DMS79 treated with DMSO at 0.1 percent for 48 hours (cell line): Measurements from ENCODE around the gene ZNF821.
A peak's percentile ranks its signal among the peaks of the same experiment; 100 is the strongest.
"Not testable (repeated sequence)": the region's sequence is repeated elsewhere in the genome, so short reads cannot be mapped to it uniquely, and the experiment has no call there.

Experiments
- DNase-seq: peaks from one replicate; lab custom pipeline; 2025; lab: John Stamatoyannopoulos, UW

Gene ZNF821

DNA sequence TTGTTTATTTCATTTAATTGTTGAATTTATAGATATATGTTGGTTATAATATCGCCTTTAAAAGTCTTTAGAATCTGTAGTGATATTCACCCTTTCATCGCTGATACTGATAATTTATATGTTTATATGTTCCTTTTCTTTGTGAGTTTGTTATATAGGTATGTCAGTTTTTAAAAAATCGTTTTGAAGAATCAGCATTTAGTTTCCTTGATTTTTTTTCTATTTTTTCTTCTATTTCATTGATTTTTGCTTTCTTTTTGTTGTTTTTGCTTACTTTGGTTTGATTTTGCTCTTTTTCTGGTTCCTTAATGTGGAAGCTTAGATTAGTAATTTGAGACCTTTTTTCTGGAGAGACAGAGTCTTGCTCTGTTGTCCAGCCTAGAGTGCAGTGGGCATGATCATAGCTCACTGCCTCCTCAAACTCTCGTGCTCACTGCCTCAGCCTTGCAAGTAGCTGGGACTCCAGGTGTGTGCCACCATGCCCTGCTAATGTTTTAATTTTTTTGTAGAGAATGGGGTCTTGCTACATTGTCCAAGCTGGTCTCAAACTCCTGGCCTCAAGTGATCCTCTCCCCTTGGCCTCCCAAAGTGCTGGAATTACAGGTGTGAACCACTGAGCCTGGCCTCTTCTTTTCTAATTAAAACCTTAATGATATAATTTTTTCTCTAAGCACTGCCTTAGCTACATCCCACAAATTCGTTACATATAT, 18.8 kb upstream of the ZNF821 start:
- DNase-seq: no peak

DNA sequence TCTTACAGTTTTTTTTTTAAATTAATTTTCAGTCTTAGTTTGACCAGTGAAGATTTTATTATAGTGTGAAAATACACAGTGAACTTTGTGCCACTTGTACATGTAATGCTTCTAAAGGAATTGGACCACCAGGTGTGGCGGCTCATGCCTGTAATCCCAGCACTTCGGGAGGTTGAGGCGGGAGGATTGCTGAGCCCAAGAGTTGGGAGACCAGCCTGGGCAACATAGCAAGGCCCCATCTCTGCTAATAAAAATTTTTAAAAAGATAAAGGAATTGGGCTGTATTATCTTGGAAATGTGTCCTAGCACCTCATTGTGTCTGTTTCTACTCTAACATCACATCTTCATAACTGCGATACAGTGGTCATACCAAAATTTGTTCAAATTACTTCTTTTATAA, 15.2 kb upstream of the ZNF821 start:
- no peak for DNase-seq

DNA sequence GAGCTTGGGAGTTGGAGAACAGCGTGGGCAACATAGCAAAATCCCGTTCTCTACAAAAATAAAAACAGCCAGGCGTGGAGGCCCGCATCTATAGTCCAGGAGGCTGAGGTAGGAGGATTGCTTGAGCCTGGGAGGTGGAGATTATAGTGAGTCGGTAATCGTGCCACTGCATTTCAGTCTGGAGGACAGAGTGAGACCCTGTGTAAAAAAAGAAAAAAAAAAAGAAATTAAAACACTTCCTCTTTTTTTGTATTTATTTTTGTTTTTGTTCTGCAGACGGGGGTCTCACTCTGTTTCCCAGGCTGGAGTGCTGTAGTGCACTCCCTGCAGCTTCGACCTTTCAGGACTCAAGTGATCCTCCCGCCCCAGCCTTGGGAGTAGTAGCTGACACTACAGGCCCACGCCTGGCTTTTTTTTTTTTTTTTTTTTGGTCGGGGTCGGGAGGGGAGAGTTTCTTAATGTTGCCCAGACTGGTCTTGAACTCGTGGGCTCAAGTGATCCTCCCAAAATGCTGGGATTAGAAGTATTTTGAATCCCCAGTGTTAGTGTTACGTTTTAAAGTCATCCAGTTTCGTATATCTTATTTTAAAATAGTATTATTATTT, 12.9 kb upstream of the ZNF821 start:
- no peak for DNase-seq

DNA sequence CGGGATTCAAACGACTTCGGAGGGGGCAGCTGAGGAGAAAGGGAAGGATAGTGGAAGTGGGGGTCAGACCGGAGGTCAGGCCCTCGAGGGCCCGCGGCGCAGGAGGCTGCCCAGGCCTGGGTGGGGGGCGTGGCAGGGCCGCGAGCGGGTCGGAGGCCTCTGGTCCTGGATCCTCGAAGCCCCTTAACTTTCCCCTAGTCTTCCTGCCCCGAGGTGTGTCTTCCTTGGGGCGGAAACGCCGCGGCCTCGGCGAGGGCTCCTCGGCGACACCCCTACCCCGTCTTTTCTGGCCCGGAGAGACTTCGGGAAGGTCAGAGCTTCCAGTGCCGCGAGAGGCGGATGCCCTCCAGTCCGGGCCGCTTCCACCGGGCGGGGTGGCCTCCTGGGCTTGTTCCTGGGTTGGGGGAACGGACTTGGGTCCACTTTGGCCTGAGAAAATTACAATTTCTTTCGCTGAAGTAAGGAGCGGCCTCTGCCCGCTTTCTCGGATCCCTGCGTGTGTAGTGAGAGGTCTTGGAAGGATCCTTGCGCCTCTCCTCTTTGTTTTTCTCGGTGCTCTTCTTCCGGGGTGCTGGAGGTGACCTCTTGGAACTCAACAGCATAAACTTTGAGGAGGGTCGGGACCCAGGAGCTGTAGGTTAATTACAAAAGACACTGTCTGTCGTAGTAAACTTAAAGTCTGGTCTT, 11.8 kb upstream of the ZNF821 start:
- peak; percentile 2 for DNase-seq

DNA sequence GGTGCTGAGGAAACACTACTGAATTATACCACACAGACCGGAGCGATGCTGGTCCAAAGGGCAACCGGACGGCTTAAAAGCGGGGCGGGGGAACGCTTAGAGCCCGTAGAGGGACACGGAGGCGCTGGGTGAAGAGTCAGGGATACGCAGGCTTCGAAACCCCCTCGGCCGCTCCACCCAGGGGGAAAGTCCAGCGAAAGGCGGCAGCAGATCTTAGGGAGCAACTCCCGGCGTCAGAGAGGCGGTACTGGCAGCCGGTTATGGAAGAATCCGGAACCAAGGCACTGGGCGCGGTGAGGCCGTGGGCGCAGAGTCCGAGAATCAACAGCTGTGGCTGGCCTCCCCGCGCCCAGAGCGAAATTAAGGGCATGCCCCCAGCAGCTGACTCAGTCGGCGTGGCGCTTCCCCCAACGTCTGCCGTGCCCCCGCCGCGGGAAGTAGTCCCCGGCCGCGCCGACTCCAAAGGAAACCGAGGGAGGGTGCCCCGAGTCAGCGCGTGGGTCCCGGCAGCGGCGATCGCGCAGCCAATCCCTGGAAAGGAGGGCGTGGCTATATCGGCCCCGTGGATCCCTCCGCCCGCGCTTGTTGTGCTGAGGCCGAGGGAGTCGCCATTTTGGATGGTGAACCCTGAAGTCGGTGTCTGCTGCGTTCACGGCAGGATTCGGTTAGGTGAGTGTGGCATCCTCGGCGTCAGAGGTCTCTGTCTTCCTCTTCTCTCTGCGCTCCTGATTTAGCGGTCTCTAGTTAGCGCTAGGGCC, 11.1 kb upstream of the ZNF821 start, which contains the start of gene IST1:
Gene IST1, plus strand, starts transcription at position 611 of the 758 bp plus-strand sequence. CDS start 20,110 bp downstream, outside the sequence.
- peak; percentile 74 for DNase-seq

DNA sequence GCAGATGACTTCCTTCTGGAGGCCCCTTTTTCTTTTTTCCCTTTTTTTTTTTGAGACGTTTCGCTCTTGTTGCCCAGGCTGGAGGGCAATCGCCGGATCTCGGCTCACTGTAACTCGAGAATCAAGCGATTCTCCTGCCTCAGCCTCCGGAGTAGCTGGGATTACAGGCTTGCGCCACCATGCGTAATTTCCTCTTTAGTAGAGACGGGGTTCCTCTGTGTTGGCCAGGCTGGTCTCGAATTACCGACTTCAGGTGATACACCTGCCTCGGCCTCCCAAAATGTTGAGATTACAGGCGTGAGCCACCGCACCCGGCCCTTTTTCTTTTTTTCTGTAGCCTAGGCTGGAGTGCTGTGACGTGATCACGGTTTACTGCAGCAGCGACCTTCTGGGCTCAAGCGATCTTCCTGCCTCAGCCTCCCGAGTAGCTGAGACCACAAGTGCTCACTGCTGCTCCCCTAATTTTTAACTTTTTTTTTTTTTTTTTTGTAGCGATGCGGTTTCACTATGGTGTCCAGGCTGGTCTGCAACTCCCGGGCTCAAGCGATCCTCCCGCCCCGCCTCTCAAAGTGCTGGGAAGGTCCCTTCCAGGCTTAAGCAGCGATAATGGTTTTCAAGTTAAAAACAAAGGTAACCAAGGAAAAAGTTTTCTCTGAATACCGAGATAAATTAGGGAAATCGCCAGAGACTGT, 10.4 kb upstream of the ZNF821 start:
- peak; percentile 27 for DNase-seq

DNA sequence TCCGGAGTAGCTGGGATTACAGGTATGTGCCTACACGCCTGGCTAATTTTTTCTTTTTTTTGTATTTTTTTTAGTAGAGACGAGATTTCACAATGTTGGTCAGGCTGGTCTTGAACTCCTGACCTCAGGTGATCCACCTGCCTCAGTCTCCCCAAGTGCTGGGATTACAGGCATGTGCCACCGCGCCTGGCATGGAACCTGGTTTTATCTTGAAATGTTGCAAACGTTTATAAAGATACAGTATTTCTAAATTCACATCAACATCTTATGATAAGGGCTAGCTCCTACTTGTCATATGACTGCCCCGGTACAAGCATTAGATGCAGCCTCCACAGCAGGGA, 9.9 kb upstream of the ZNF821 start:
- DNase-seq: no peak

DNA sequence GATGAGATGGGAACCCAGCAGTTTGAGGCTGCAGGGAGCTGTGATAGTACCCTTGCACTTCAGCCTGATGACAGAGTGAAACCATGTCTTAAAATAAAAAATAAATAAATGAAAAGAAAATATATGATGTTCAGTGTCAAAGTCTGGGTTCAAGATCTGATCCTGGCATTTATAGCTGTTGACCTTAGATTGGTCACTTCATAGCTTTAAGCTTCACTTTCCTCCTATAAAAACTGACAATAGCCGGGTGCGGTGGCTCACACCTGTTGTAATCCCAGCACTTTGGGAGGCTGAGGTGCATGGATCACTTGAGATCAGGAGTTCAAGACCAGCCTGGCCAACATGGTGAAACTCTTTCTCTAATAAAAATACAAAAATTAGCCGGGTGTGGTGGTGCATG, 5.2 kb upstream of the ZNF821 start:
- DNase-seq: no peak

DNA sequence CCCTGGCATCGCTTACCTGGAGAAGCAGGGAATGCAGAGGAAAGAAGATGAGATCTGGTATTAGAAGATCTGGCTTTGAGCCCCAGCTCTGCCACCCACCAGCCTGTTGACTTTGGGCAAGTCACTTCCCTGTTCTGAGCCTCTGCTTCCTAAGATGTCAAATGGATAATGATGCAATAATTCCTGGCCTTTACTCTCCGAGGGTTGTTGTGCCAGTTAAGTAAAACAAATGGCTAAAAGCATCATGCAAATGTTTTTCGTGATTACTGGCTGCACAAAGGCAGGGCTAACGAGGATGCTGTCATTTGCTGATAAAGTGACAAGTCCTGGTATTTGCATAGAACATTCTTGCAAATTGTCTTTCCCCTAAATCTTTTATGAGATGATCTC, 1.3 kb upstream of the ZNF821 start:
- DNase-seq: no peak

DNA sequence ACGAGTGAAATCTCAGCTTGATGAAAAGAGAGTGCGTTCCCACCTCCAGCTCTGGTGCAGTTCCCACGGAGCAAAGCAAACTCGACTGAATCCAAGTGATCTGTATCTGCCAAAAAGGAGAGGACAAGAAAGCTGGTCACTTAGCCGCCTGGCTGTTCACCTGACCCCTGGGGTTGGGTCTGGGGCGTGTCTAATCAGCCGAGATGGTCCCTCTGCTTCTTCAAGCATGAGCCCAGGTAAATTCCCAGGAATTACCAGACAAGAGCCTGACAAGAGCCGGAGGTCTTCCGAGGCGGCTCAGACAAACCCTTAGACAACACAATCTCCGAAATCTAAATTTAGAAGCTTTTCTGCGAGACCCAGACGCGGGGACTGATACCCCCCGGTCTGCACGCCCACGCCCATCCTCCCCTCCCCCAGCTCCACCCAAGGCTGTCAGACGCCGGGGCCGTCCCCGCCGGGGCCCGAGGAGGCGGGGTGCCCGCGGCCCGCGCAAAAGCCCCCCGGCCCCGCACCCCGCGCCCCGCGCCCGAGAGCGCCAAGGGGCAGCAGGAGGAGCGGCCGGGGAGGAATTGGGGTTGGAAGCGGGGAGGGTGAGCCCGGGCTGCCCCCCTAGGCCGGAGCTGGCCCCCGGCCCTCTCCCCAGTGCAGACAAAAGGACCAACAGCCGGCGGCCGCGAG, 674 bp downstream of the ZNF821 start:
- no peak for DNase-seq

DNA sequence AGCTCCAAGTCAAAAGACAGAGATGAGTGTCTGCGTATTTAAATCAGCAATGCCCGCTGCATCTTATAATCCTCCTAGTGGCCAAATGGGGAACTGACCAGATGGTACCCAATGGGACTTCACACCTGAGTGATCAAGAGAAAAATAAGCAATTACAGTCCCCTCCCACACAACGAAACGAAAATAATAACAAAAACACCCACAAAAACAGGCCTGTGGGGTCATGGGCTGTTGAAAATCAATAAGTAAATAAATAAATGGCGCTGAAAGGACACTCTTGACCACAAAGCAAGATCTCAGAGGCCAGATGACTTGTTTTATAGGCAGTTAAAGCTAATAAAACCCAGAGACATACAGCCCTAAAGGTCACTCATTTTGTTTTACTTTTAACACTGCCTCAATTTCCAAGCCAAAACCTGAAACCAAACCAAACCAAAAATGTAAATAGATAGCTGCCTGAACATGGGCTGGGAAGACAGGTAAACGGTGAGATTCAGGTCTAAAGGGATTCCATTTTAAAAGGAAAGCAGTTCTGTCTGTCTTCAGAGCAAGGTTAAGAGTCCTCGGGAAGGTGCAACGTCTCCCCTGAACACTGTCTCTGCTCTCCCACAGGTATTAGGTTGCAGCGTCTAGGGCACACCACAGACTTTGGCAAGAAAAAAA, 1.3 kb downstream of the ZNF821 start:
- DNase-seq: peak; percentile 52

DNA sequence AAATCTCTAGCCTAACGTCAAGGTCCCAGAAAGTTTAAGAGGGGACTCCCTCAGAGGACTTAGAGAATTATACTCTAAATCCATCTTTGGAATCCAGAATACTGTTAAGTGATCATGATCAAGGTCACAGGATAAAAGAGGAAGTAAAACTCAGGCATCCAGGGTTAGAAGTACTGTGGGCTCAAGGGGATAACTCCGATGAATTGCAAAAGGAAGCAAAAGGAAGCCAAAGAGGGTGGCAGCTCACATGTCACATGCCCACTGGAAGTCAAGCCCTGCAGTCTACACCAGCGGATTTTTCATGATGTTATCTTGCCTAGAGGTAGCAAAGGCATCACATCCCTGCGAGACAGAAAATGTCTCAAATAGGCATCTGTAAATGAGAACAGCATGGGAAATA, 3.8 kb downstream of the ZNF821 start:
- no peak for DNase-seq

DNA sequence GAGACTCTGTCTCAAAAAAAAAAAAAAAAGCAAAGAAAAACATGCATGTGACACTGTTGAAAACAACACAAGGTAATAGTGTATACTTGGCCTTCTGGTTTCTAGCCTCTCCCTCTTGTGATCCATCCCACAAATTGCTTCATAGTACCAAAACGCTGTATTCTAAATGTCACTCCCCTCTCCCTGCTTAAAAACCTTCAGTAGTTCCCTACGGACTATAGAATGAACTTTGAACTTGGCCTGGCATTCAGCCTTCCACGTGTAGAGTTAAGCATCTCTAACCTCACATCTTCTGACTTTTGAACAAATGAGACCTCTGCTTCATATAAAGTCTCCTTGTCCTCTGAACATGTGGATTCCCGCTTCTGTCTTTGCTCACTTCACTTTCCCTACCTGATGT, 5.1 kb downstream of the ZNF821 start:
- no peak for DNase-seq

DNA sequence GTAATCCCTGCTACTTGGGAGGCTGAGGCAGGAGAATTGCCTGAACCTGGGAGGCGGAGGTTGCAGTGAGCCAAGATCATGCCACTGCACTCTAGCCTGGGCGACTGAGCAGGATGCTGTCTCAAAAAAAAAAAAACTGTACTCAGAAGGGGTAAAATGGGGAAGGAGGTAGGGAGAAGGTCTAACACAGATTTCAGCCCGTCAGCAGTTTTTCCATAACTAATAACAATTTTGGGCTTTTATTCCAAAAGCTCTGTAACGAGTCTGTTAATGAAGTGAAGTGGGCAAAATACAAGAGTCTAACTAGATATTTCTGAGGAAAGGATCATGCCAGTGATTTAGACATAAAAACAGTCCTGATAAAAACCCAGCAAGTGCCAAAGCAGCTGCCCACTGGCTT, 10.8 kb downstream of the ZNF821 start:
- no peak for DNase-seq

DNA sequence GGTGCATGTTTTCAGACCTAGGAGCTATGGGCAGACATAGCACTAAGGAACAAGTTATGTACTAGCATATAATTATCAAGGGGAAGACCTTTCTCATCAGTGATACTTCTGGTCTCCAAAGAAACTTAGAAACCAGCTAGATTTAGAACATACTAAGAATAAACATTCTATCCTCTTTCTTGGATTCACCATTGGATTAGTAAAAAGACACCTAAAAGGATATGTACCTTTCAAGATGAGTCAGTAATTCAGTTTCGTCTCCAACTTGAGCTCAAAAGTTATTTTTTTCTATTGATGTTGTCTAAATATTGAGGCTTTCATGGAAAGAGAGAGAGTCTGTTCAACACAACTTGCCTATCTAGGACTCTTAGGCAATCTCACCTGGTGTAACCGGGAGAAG, 13.2 kb downstream of the ZNF821 start:
- DNase-seq: no peak

DNA sequence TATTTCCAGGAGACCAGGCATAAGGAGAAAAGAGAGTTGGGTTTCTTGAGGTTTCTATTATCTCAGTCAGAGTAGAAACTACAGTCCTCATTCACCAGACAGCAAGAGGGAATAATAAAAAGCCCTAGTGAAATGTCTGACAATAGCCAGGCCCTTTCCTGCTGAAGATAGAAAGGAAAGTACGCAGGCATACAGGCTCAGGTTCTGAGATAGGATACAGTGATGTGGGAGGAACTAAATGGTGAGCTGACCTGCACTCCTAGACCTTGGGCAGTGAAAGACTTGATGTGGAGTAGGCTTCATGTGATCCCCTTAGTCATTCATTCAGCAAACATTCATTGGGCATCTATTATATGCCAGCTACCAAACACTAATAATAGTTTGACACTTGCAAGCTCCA, 14.9 kb downstream of the ZNF821 start:
- no peak for DNase-seq

DNA sequence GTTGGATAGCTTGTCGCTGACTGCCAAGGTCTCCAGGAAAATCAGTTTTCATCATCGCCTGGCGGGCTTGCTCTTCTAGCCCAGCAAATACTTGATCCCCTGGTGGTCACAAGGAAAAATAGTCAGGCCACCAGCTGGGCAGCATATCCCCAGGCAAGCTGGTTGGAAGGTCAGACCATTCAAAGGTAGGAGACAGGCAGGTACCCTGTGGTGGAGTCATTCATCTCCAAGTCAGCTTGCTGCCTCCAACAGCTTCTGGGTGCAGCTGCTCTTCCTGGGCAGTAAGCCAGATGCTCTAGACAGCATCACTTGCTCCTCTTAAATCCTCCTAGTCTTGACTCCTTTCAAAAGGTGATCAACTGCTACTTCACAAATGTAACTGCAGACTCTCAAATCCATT, 16.0 kb downstream of the ZNF821 start:
- peak; percentile 21 for DNase-seq

DNA sequence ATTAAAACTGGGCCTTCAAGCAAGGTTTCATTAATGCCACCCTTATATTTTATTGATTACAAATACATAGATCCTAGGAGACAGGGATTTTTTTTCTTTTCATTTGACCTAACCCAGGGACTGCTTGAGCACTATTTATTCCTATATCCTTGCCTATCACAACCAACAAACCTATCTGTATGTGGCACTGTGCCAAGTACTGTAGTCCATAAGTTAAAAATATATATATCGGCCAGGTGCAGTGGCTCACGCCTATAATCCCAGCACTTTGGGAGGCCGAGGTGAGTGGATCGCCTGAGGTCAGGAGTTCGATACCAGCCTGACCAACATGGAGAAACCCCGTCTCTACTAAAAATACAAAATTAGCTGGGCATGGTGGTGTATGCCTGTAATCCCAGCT, 16.8 kb downstream of the ZNF821 start:
- DNase-seq: not testable (repeated sequence)

DNA sequence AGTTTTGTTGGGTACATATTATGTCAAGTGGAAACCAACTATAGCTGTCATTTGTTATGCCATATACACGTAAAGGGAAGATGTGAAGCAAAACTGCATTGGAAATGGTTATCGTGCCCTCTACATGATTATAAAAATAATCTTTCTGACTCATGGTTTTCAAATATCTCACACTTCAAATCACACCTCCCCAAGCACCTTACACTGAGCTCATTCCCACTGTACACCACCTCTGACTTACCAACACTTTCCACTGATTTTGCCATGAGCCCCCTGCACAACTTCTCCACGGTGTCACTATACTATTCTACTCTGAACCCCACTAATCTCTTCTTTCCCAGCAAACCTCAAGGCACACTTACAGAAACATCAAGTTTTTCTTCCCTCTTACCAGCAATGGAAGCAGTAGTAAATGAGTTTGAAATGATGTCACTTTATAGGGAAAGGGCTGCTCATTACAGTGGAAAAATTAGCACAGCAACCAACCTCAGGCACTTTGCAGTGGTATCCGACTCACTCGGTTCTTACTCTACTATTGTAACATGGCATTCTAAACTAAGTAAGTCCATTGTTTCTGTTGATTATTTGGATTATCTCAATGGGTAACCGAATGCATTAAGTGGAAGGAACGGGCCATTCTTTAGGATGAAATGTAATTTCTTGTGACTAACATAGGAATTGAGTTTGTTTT, 18.7 kb downstream of the ZNF821 start:
- no peak for DNase-seq

DNA sequence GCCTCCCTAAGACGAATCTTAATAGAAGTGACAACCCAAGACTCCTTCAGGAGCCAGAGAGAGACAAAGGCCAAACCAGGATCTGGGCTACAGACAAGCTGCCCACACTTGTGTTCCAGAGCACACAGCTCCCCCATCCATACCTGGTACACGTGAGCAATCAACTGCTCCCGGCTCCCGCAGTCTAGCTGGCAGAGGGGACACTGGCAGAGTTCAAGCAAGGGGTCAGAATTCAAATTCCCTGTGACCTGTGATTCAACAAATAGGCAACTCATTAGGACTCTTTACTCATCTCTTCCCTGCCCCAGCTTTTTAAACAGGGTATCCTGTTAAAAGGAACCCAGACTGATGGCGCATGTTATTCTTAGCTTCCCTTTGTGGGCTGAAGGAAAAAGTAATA, 20.0 kb downstream of the ZNF821 start:
- DNase-seq: no peak
